Right atrium auricular region (tissue), 2 donors: ENCODE measurements around the gene NECTIN2. TPM values are rescaled to one million over a fixed set of nuclear protein-coding genes. Genes with fewer than 3 reads are reported as not detected.

Experiments
- DNase-seq: peaks from one replicate; pipeline ENCODE4 v3.0.0-alpha.2; 2019; ENCODE audit warnings: low spot score
- H3K27ac ChIP-seq, 2 donors: fragments of 200-600 bp; sonication (generic); 1 replicate in 1 of 2; 2 replicates in 1 of 2; pipeline ENCODE4 v1.5.1; 2016 to 2019
- H3K27me3 ChIP-seq, 2 donors: fragments of 200-600 bp; sonication (generic); one replicate each; pipeline versions ENCODE4 v1.5.1 to v1.6.0; 2017 to 2019
- H3K36me3 ChIP-seq: fragments of 200-600 bp; sonication (generic); one replicate; pipeline ENCODE4 v1.5.1; 2016
- H3K4me1 ChIP-seq, 2 donors: fragments of 200-600 bp; sonication (generic); one replicate each; pipeline versions ENCODE4 v1.5.1 to v1.6.0; 2017 to 2019
- H3K4me3 ChIP-seq, 2 donors: fragments of 200-600 bp; sonication (generic); 1 replicate in 1 of 2; 2 replicates in 1 of 2; pipeline ENCODE4 v1.5.1; 2017 to 2019; ENCODE audit warnings: mild to moderate bottlenecking in 1 of 2, moderate library complexity in 1 of 2
- H3K9me3 ChIP-seq, 2 donors: fragments of 200-600 bp; sonication (generic); one replicate each; pipeline ENCODE4 v1.5.1; 2019
- CTCF ChIP-seq, 2 donors: fragments of 200-600 bp; sonication (generic); IDR thresholded peaks; one replicate each; pipeline ENCODE4 v1.5.1; 2019; ENCODE audit warnings: antibody characterized with exemption in 2 of 2
- total RNA-seq, 2 donors: library from RNA; depleted of rRNA; stranded (reverse); fragments of >200 nt; gene quantifications; one replicate each; pipeline ENCODE4 v1.1.0, GENCODE V29; 2016

NECTIN2 gene
- total RNA-seq, 2 donors from 2014 or later: 65.1 to 95.7 TPM

DNA sequence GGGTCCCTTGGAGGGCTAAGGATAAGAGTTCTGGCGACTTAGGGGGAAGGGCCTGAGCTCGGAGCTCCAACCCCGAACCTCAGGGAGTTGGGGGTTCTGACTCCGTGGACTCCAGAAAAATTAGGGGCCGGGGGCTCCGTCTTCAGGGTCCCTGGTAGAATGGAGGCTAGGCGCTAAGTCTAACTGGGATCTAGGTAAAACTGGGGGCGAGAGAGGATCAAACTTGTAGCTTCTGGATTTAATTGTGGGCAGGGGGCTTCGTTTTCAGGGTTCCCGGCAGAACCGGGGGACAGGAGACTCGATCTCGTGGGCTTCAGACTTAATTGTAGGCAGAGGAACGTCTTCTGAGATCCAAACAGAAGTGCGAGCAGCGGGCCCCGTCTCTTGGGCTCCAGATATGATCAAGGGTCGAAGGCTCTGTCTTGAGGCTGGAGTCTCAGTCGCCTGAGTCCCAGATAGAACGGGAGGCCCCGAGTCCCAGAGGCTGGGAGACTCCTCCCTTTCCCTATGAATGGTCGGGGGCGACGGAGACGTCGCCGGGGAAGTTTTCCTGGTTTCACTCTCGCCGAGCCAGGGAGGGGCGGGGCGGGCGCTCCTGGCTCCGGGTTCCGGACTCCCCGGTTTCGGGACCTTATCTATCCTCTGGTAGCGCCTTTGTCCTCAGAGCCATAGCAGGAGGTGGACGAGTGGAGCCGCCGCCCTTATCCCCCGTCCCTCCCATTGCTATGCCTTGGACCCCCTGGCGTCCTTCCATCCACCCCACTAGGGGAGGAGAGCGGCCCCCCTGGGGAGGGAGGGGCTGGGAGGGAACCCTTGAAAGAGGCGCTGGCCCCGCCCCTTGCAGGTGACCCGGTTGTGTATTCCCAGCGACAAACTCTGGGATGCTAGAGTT is 1.3 kb downstream of the NECTIN2 start:
- DNase-seq: peak; percentile 87
- H3K4me1 ChIP-seq: peaks cover 0 to 57% of the 10 kb centered on the region in 2 donors

GRCh38 chr19:44848036-44848811 is 2.1 kb downstream of the NECTIN2 start:
- Histone ChIP-seq H3K9me3 (no peaks in the 10 kb centered on the region), H3K4me1 (peaks cover 0 to 57% of the 10 kb centered on the region in 2 donors), H3K36me3 (no peaks in the 10 kb centered on the region), H3K27me3 (no peaks in the 10 kb centered on the region), H3K27ac (peak overlapping the region; percentile 96 to 99), H3K4me3 (peak overlapping the region; percentile 96 to 100)
- TF ChIP-seq CTCF (IDR thresholded peaks at IDR 0.05): no peak
- DNase-seq: peak; percentile 68

More for the DNA sequence above, 1.3 kb downstream of the NECTIN2 start:
- no peak for TF ChIP-seq CTCF (IDR thresholded peaks at IDR 0.05)
- Histone ChIP-seq H3K9me3 (no peaks in the 10 kb centered on the region), H3K4me3 (peak overlapping the region; percentile 96 to 100), H3K27ac (peak overlapping the region; percentile 96 to 99), H3K27me3 (no peaks in the 10 kb centered on the region), H3K36me3 (no peaks in the 10 kb centered on the region)

GRCh38 chr19:44848812-44849447 is 2.8 kb downstream of the NECTIN2 start:
- peak overlapping the region; percentile 96 to 100 for H3K4me3 ChIP-seq
- H3K9me3 ChIP-seq: no peaks in the 10 kb centered on the region
- no peak for DNase-seq
- H3K27me3 ChIP-seq: no peaks in the 10 kb centered on the region
- H3K4me1 ChIP-seq: peaks cover 0 to 57% of the 10 kb centered on the region in 2 donors
- no peaks in the 10 kb centered on the region for H3K36me3 ChIP-seq
- no peak for TF ChIP-seq CTCF (IDR thresholded peaks at IDR 0.05)
- H3K27ac ChIP-seq: peak overlapping the region; percentile 96 to 99

DNA sequence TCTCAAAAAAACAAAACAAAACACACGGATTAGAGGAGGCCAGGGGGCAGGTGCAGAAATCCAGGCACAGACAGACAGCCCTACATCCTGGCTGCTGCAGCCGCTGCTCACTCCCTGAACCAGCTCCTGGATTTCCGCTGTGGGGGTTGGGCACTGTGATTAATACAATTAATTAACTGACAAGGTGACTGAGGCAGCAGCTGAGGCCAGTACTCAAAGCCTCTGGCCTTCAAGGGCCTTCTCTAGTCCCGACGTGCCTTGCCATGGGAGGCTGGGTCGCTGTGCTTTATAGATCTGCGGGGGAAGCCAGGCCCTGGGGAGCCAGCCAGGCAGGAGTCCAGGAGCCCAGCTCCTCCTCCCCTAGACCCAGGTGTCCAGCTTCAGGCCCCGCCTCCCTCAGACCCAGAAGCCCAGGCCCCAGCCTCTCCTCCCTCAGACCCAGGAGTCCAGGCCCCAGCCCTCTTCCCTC is 4.6 kb downstream of the NECTIN2 start:
- TF ChIP-seq CTCF (IDR thresholded peaks at IDR 0.05): no peak
- DNase-seq: no peak
- no peak overlapping the region for H3K4me3 ChIP-seq
- H3K36me3 ChIP-seq: no peaks in the 10 kb centered on the region
- peaks cover 0 to 44% of the 10 kb centered on the region in 2 donors for H3K4me1 ChIP-seq
- peak overlapping the region; percentile 96 to 99 for H3K27ac ChIP-seq
- no peaks in the 10 kb centered on the region for H3K9me3 ChIP-seq
- H3K27me3 ChIP-seq: no peaks in the 10 kb centered on the region

DNA sequence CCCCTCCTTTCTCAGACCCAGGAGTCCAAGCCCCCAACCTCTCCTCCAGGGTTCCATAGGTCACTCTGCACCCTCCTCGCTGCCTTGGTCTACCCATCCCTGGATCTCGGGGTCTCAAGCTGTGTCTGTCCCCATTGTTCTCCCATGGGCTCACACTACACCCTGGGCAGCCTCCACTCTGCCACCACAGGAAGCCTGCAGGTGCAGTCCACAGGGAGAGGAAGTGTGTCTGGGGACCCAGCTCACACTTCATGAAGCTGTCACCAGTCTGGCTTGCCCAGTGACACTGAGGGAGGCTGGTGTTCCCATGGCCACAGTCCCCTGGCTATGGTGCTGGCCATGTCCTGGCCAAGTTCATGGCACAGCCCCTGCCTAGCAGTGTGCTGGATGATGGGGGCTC is 5.3 kb downstream of the NECTIN2 start:
- DNase-seq: no peak

More for the DNA sequence above, 5.3 kb downstream of the NECTIN2 start:
- Histone ChIP-seq H3K36me3 (no peaks in the 10 kb centered on the region), H3K9me3 (no peaks in the 10 kb centered on the region), H3K27me3 (no peaks in the 10 kb centered on the region), H3K4me1 (peaks cover 0 to 51% of the 10 kb centered on the region in 2 donors), H3K4me3 (no peak overlapping the region), H3K27ac (peak overlapping the region in 1 of 2 donors; percentile 31)
- no peak for TF ChIP-seq CTCF (IDR thresholded peaks at IDR 0.05)
